A549 treated with ZK216348 at 1 μM for 4 hours (cell line): Measurements from ENCODE around the gene DLX5. TPM values are rescaled to one million over a fixed set of nuclear protein-coding genes. Genes with fewer than 3 reads are reported as not detected.

ENCODE experiments used
- total RNA-seq: library from RNA; stranded (reverse); fragments of 200-300 nt; extraction: Qiagen RNA extraction; gene quantifications from 5 replicates; pipeline ENCODE4 v1.2.3, GENCODE V29; 2022; ENCODE audit warnings: low read depth

The DLX5 gene
- total RNA-seq: not detected in 5 replicates

DNA sequence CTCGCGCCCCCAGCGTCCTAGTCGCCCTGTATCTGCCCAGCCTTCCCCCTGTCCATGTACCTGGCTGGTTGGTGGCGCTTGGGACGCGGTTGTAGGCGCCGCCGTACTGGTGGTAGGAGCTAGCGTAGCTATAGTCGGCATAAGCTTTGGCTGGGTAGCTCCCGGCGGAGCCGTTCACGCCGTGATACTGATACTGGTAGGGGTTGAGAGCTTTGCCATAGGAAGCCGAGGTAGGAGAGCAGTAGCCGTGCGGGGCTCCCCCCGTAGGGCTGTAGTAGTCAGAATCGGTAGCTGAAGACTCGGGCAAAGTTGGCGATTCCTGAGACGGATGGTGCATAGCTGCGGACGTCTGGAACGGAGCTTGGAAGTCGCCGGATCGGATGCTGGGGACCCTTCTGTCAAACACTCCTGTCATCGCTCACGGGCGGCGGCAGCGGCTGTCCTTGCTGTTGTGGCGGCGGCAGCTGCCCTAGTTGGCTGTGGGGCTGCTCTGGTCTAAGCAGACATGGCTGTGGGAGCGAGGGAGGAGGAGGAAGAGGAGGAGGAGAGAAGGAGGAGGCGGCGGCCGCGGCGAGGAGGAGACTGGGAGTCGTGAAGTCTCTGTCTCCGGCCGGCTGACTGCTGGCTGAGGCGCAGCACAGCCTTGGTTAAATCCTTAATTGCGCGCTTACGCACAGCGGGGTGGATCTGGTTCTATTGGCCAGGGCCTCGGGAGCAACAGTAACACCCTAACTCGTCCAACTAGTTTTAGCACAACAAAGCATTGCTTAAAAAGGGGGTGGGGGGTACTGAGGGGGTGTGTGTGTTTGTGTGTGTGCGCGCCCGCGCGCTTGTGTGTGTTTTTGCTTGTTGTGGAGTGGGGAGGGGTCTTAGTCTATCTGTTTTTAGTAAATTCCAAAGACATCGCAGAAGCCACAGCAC, at the start of gene DLX5:
Gene DLX5, minus strand, starts transcription at position 623 of the 921 bp plus-strand sequence. Its CDS starts 208 bp downstream, at position 415.

DNA sequence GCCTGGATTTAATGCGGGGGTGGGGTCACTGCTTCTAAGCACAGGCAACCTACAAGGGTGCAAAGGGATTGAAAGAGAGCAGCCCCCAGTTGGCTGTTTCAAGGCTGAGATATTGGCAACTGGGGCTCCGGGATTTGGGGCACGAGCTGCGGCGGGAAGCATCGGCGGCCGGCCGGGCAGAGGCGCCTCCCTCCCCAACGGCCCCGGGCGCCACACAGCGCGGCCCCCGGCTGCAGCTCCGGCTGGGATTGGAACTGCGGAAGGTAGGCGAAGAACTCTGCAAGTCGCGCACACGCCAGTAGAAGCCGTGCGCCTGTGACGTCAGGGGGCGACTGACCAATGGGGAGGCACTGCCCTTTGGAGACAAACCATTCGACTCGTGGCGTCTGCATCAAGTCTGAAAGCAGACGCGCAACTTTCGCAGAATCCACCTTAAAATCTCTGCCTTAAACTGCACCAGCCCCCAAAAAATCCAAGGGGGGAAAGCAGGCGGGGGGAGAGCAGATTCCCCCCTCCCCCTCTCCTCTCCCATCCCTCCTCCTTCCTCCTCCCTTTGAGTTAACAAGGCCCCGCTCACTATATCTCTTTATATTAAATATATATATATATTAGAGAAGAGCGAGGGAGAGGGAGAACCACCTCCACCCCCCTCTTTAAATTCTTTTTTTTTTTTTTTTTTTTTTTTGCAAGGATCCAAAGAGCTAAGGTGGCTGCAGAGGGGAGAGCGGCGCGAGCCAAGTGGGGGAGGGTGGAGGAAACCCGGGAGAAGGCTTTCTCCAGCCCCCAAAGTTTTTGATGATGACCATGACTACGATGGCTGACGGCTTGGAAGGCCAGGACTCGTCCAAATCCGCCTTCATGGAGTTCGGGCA, 19.2 kb downstream of the DLX5 start, which contains the start of gene DLX6:
Gene DLX6, plus strand, starts transcription at position 371 of the 872 bp plus-strand sequence. Its CDS starts 425 bp downstream, at position 796.

Other genes with a start within 250 kb of the DLX5 start
- gene DLX6, start 19.3 kb downstream of the DLX5 start, total RNA-seq: not detected in 5 replicates
- gene SDHAF3, start 92.9 kb upstream of the DLX5 start, total RNA-seq: 17.6 to 58.5 TPM (median 19.2 TPM) in 5 replicates